Measurements from ENCODE around the gene CCDC47. TPM values are rescaled to one million over a fixed set of nuclear protein-coding genes. Genes with fewer than 3 reads are reported as not detected.

CCDC47 gene
- total RNA-seq, 1 donor from 2014 or later, result 65.2 TPM

DNA sequence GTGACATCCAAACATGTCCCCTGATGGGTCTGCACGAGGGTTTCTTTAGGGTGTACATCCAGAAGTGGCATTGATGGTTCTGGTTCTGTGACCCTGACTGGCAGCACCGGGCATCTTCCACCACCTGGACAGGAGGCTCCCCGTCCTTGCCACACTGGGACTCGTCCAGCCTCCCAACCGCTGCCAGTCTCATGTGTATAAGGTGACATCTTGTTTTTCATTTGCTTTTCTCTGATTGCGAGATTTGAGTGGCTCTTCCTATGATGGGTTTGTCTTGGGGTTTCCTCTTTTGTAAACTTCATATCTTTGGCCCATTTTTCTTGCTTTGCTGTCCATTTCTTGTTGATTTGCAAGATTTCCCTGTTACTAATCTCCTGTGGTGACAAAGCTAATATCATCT lies 64.3 kb downstream of the CCDC47 start:
- no peak for TF ChIP-seq CTCF (IDR thresholded peaks at IDR 0.05; ENCODE audit: unreplicated experiment)
- no peak overlapping the region for H3K27ac Mint-ChIP-seq
- H3K36me3 Mint-ChIP-seq (ENCODE audit: insufficient read depth), result peaks cover 13% of the 10 kb centered on the region
- no peaks in the 10 kb centered on the region for H3K27me3 Mint-ChIP-seq
- H3K4me3 Mint-ChIP-seq (ENCODE audit: low read depth), result no peak overlapping the region
- no peaks in the 10 kb centered on the region for H3K9me3 Mint-ChIP-seq (ENCODE audit: low read depth)
- no peaks in the 10 kb centered on the region for H3K4me1 Mint-ChIP-seq (ENCODE audit: low read depth)
- no peak for DNase-seq (ENCODE audit: low spot score, unreplicated experiment)

GRCh38 chr17:63707151-63707550 lies 66.2 kb downstream of the CCDC47 start:
- no peaks in the 10 kb centered on the region for H3K27me3 Mint-ChIP-seq
- no peak for DNase-seq (ENCODE audit: low spot score, unreplicated experiment)
- no peak overlapping the region for H3K4me3 Mint-ChIP-seq (ENCODE audit: low read depth)
- peaks cover 6% of the 10 kb centered on the region for H3K4me1 Mint-ChIP-seq (ENCODE audit: low read depth)
- no peak overlapping the region for H3K27ac Mint-ChIP-seq
- no peaks in the 10 kb centered on the region for H3K9me3 Mint-ChIP-seq (ENCODE audit: low read depth)
- TF ChIP-seq CTCF (IDR thresholded peaks at IDR 0.05; ENCODE audit: unreplicated experiment), result no peak
- peaks cover 14% of the 10 kb centered on the region for H3K36me3 Mint-ChIP-seq (ENCODE audit: insufficient read depth)

GRCh38 chr17:63706336-63707082 lies 66.9 kb downstream of the CCDC47 start:
- peaks cover 6% of the 10 kb centered on the region for H3K4me1 Mint-ChIP-seq (ENCODE audit: low read depth)

GRCh38 chr17:63705657-63706056 lies 67.7 kb downstream of the CCDC47 start:
- DNase-seq (ENCODE audit: low spot score, unreplicated experiment), result no peak
- Mint-ChIP-seq H3K4me1 (ENCODE audit: low read depth) (peaks cover 11% of the 10 kb centered on the region), H3K27me3 (no peaks in the 10 kb centered on the region), H3K27ac (peak overlapping the region; percentile 47), H3K4me3 (ENCODE audit: low read depth) (no peak overlapping the region), H3K9me3 (ENCODE audit: low read depth) (no peaks in the 10 kb centered on the region), H3K36me3 (ENCODE audit: insufficient read depth) (peaks cover 14% of the 10 kb centered on the region)
- no peak for TF ChIP-seq CTCF (IDR thresholded peaks at IDR 0.05; ENCODE audit: unreplicated experiment)

More at GRCh38 chr17:63706336-63707082, 66.9 kb downstream of the CCDC47 start:
- Mint-ChIP-seq H3K27ac (no peak overlapping the region), H3K36me3 (ENCODE audit: insufficient read depth) (peaks cover 14% of the 10 kb centered on the region), H3K9me3 (ENCODE audit: low read depth) (no peaks in the 10 kb centered on the region), H3K4me3 (ENCODE audit: low read depth) (no peak overlapping the region), H3K27me3 (no peaks in the 10 kb centered on the region)
- no peak for TF ChIP-seq CTCF (IDR thresholded peaks at IDR 0.05; ENCODE audit: unreplicated experiment)
- no peak for DNase-seq (ENCODE audit: low spot score, unreplicated experiment)

DNA sequence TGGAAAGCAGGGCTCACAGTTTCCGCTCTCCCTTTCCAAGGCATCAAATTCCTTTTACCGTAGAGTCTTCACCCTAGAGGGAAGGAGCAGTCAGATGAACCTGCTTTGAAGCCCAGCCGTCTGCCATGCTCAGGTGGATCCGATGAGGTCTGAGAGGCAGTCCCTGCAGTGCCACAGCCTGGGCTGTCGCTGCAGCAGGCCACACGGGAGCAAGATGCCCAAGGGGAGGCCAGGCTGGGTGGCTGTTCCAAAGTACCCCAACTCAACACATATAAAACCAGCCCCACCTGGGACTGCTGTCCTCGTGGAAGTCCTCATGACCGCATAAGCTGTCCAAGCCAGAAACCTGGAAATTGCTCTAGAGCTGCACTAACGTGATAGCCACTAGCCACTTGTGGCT lies 68.6 kb downstream of the CCDC47 start:
- H3K27me3 Mint-ChIP-seq, result no peaks in the 10 kb centered on the region
- no peak for DNase-seq (ENCODE audit: low spot score, unreplicated experiment)
- no peak overlapping the region for H3K4me3 Mint-ChIP-seq (ENCODE audit: low read depth)
- no peak for TF ChIP-seq CTCF (IDR thresholded peaks at IDR 0.05; ENCODE audit: unreplicated experiment)
- peaks cover 11% of the 10 kb centered on the region for H3K4me1 Mint-ChIP-seq (ENCODE audit: low read depth)
- H3K36me3 Mint-ChIP-seq (ENCODE audit: insufficient read depth), result peaks cover 12% of the 10 kb centered on the region
- H3K9me3 Mint-ChIP-seq (ENCODE audit: low read depth), result no peaks in the 10 kb centered on the region
- H3K27ac Mint-ChIP-seq, result no peak overlapping the region
